Measurements from ENCODE around the gene DUSP3. TPM values are rescaled to one million over a fixed set of nuclear protein-coding genes. Genes with fewer than 3 reads are reported as not detected.

DUSP3 gene
- total RNA-seq, 6 experiments from 2014 or later = 75.1 to 97.2 (median 87.7) TPM

DNA sequence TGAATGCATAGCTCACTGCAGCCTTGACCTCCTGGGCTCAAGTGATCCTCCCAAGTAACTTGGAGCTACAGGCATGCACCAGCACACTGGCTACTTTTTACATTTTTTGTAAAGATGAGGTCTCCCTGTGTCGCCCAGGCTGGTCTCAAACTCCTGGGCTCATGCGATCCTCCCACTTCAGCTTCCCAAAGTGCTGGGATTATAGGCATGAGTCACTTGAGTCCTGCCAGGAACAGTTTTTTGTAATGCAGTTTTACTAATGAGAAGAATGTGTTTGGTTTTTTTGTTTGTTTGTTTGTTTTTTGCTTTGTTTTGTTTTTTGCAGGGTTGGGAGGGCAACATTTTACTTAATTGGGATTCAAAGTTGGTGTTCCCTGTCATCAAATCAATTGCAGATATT is 42.4 kb downstream of the DUSP3 start:
- Histone ChIP-seq H3K4me3 (no peak overlapping the region), H3K4me1 (no peaks in the 10 kb centered on the region), H3K27ac (no peak overlapping the region), H3K36me3 (no peaks in the 10 kb centered on the region), H3K27me3 (no peaks in the 10 kb centered on the region), H3K9me3 (no peaks in the 10 kb centered on the region)
- no peak for TF ChIP-seq POLR2A (IDR thresholded peaks at IDR 0.05)
- TF ChIP-seq, protein P1, sequence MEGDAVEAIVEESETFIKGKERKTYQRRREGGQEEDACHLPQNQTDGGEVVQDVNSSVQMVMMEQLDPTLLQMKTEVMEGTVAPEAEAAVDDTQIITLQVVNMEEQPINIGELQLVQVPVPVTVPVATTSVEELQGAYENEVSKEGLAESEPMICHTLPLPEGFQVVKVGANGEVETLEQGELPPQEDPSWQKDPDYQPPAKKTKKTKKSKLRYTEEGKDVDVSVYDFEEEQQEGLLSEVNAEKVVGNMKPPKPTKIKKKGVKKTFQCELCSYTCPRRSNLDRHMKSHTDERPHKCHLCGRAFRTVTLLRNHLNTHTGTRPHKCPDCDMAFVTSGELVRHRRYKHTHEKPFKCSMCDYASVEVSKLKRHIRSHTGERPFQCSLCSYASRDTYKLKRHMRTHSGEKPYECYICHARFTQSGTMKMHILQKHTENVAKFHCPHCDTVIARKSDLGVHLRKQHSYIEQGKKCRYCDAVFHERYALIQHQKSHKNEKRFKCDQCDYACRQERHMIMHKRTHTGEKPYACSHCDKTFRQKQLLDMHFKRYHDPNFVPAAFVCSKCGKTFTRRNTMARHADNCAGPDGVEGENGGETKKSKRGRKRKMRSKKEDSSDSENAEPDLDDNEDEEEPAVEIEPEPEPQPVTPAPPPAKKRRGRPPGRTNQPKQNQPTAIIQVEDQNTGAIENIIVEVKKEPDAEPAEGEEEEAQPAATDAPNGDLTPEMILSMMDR (IDR thresholded peaks at IDR 0.05) = no peak
- intact Hi-C loops (cut with DNase I) = no loop called here
- ATAC-seq (no peak), DNase-seq (no peak)
- WGBS (ENCODE audit: insufficient coverage, low coverage, low lambda C conversion rate, missing lambda C conversion rate) = 83% methylated on average over 2 of the region's 2 CpGs

GRCh38 chr17:43734376-43734775 is 44.4 kb downstream of the DUSP3 start:
- intact Hi-C loops (cut with DNase I) = no loop called here
- no peak for DNase-seq
- no peak for ATAC-seq
- TF ChIP-seq, protein P1 (IDR thresholded peaks at IDR 0.05) = no peak
- no peak for TF ChIP-seq POLR2A (IDR thresholded peaks at IDR 0.05)
- Histone ChIP-seq H3K27me3 (no peaks in the 10 kb centered on the region), H3K4me1 (no peaks in the 10 kb centered on the region), H3K27ac (no peak overlapping the region), H3K9me3 (no peaks in the 10 kb centered on the region), H3K36me3 (no peaks in the 10 kb centered on the region), H3K4me3 (no peak overlapping the region)
- 56% methylated on average over 4 of the region's 5 CpGs for WGBS (ENCODE audit: insufficient coverage, low coverage, low lambda C conversion rate, missing lambda C conversion rate)

DNA sequence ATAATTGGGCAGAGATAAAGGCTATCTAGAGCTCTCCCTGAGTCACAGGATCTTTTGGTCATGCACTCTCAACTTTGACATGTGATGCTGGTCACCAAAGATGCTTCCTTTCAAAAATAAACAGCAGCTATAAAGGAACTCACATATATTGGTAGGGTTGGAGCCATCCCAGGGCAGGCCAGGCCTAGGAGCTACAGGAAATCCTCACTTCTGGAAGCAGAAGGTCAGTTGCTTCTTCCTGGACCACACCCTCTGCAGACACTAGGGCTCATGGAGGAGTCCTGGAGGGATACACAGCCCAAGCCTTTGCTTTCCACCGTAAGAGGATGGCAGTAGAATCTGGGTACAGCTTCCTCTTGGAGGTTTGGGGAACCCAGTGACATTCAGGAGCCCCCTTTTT is 44.8 kb downstream of the DUSP3 start:
- no CpG with 5 or more reads among the region's 1 CpG for WGBS (ENCODE audit: insufficient coverage, low coverage, low lambda C conversion rate, missing lambda C conversion rate)
- no peaks in the 10 kb centered on the region for H3K4me1 ChIP-seq
- intact Hi-C loops (cut with DNase I) = no loop called here

DNA sequence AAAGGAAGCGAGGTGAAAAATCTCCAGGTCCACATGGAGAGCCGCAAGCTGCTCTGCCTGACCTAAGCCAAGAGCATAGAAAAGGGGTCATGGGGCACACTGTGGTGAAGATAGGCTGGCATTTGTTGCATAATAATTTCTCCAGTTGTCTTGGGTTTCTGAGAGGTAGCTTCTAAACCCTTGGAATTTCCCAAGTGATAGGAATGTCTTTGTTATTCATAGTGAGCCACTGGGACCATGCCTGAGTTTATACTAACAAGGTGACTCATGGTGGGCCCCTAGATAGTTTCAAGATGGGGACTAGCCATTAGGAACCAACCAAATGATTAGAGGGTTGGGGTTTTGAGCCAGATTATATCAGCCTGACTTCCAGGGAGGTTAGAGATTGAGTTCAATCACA is 45.8 kb downstream of the DUSP3 start:
- no peak for ATAC-seq
- H3K4me1 ChIP-seq = no peaks in the 10 kb centered on the region
- H3K36me3 ChIP-seq = no peaks in the 10 kb centered on the region
- TF ChIP-seq POLR2A (IDR thresholded peaks at IDR 0.05) = no peak
- TF ChIP-seq, protein P1 (IDR thresholded peaks at IDR 0.05) = no peak
- no peak overlapping the region for H3K4me3 ChIP-seq
- WGBS (ENCODE audit: insufficient coverage, low coverage, low lambda C conversion rate, missing lambda C conversion rate) = 67% methylated on average over 1 of the region's 2 CpGs
- intact Hi-C loops (cut with DNase I) = no loop called here
- no peak overlapping the region for H3K27ac ChIP-seq
- no peak for DNase-seq
- no peaks in the 10 kb centered on the region for H3K9me3 ChIP-seq
- no peaks in the 10 kb centered on the region for H3K27me3 ChIP-seq

More for the DNA sequence above, 44.8 kb downstream of the DUSP3 start:
- TF ChIP-seq POLR2A (IDR thresholded peaks at IDR 0.05) = no peak
- TF ChIP-seq, protein P1 (IDR thresholded peaks at IDR 0.05) = no peak
- peak in 2 of 4 donors; percentile 49 to 67 for ATAC-seq
- no peak overlapping the region for H3K4me3 ChIP-seq
- no peaks in the 10 kb centered on the region for H3K36me3 ChIP-seq
- no peaks in the 10 kb centered on the region for H3K9me3 ChIP-seq
- no peak for DNase-seq
- no peak overlapping the region for H3K27ac ChIP-seq
- H3K27me3 ChIP-seq = no peaks in the 10 kb centered on the region

DNA sequence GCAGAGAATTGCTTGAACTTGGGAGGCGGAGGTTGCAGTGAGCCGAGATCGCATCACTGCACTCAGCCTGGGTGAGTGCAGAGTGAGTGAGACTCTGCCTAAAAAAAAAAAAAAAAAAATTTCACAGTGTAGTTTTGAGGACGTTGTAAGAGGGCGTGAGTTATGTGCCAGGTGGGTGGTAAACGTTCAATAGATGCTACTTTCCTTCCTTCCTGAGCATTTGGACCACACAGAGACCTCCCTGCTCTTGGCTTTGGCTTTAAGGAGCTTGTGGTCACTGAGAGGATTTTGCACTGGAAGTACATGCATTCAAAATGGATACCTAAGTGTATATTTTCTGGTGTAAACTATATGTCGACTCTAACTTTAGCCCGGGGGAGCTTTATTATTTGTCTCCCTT is 50.7 kb downstream of the DUSP3 start:
- Histone ChIP-seq H3K9me3 (no peaks in the 10 kb centered on the region), H3K4me3 (no peak overlapping the region), H3K4me1 (no peaks in the 10 kb centered on the region), H3K27me3 (no peaks in the 10 kb centered on the region), H3K27ac (no peak overlapping the region), H3K36me3 (no peaks in the 10 kb centered on the region)
- intact Hi-C loops (cut with DNase I) = no loop called here
- WGBS (ENCODE audit: insufficient coverage, low coverage, low lambda C conversion rate, missing lambda C conversion rate) = 84% methylated on average over 8 of the region's 8 CpGs
- TF ChIP-seq, protein P1 (IDR thresholded peaks at IDR 0.05) = no peak
- no peak for TF ChIP-seq POLR2A (IDR thresholded peaks at IDR 0.05)
- ATAC-seq = no peak
- DNase-seq = no peak

Data from right lobe of liver (tissue), 6 donors.